Esophagus (tissue), 2 donors: ENCODE data around the gene TGIF2. TPM values are rescaled to one million over a fixed set of nuclear protein-coding genes. Genes with fewer than 3 reads are reported as not detected.

Experiments
- H3K27ac ChIP-seq, 2 donors: one replicate each; pipeline ENCODE4 v1.5.1; 2013; ENCODE audit warnings: low read depth in 2 of 2, mild to moderate bottlenecking in 2 of 2, inconsistent platforms in 1 of 2, low read length in 1 of 2, moderate library complexity in 1 of 2
- H3K27me3 ChIP-seq, 2 donors: one replicate each; pipeline ENCODE4 v1.6.1; 2013; ENCODE audit warnings: low read length in 2 of 2, control low read depth in 1 of 2, mild to moderate bottlenecking in 1 of 2; ENCODE audit not compliant: insufficient read depth in 2 of 2, control insufficient read depth in 1 of 2
- H3K36me3 ChIP-seq, 2 donors: one replicate each; pipeline ENCODE4 v1.6.1; 2013; ENCODE audit warnings: low read length in 1 of 2; ENCODE audit not compliant: control insufficient read depth in 2 of 2, insufficient read depth in 2 of 2
- H3K4me1 ChIP-seq, 2 donors: one replicate each; pipeline ENCODE4 v1.6.1; 2013; ENCODE audit warnings: low read length in 1 of 2; ENCODE audit not compliant: control insufficient read depth in 2 of 2, insufficient read depth in 2 of 2
- H3K4me3 ChIP-seq, 2 donors: one replicate each; pipeline ENCODE4 v1.5.1; 2013; ENCODE audit warnings: low read length in 2 of 2, mild to moderate bottlenecking in 2 of 2, low read depth in 1 of 2, moderate library complexity in 1 of 2
- H3K9me3 ChIP-seq, 2 donors: one replicate each; pipeline ENCODE4 v1.6.1; 2013; ENCODE audit warnings: mild to moderate bottlenecking in 2 of 2, low read depth in 1 of 2, low read length in 1 of 2, moderate library complexity in 1 of 2; ENCODE audit not compliant: control insufficient read depth in 2 of 2, insufficient read depth in 1 of 2
- WGBS, 2 donors: extraction: QIAGEN DNeasy Blood & Tissue Kit; methylation state at CpG; one replicate each; pipeline ENCODE4 v1.1.7; 2013; 5-methylcytosine and 5-hydroxymethylcytosine counted together
- polyA plus RNA-seq, 2 donors: library from polyadenylated mRNA; stranded (reverse); fragments of 200-250 nt; gene quantifications; one replicate each; pipeline ENCODE4 v1.2.3, GENCODE V29; 2013
- donor health status: healthy with polysubstance abuse.
- donor health status: Bipolar disorder and iron deficiency.

Gene TGIF2
- polyA plus RNA-seq, 2 donors: 1.4 to 3.6 TPM

GRCh38 chr20:36591854-36592641 lies 18.7 kb downstream of the TGIF2 start:
- 69 to 77% methylated on average over 9 of the region's 9 CpGs for WGBS, 2 donors
- H3K27me3 ChIP-seq: no peaks in the 10 kb centered on the region
- no peak overlapping the region for H3K4me3 ChIP-seq
- H3K27ac ChIP-seq: no peak overlapping the region
- H3K36me3 ChIP-seq: peaks cover 0 to 2% of the 10 kb centered on the region in 2 donors
- no peaks in the 10 kb centered on the region for H3K4me1 ChIP-seq
- no peaks in the 10 kb centered on the region for H3K9me3 ChIP-seq

- 84 to 95% methylated on average over 5 of the region's 5 CpGs for WGBS, 2 donors
- Histone ChIP-seq H3K27me3 (no peaks in the 10 kb centered on the region), H3K27ac (no peak overlapping the region), H3K9me3 (no peaks in the 10 kb centered on the region), H3K4me1 (no peaks in the 10 kb centered on the region), H3K4me3 (no peak overlapping the region), H3K36me3 (peaks cover 0 to 2% of the 10 kb centered on the region in 2 donors)
Observed at GRCh38 chr20:36593347-36593929, 20.0 kb downstream of the TGIF2 start.

- Histone ChIP-seq H3K27me3 (no peaks in the 10 kb centered on the region), H3K27ac (no peak overlapping the region), H3K4me1 (peaks cover 0 to under 1% of the 10 kb centered on the region in 2 donors), H3K9me3 (no peaks in the 10 kb centered on the region), H3K36me3 (no peaks in the 10 kb centered on the region), H3K4me3 (no peak overlapping the region)
- 47 to 59% methylated on average over 5 of the region's 5 CpGs for WGBS, 2 donors
Observed at GRCh38 chr20:36599912-36600345, 26.5 kb downstream of the TGIF2 start.

GRCh38 chr20:36601540-36601939 lies 28.1 kb downstream of the TGIF2 start:
- Histone ChIP-seq H3K9me3 (no peaks in the 10 kb centered on the region), H3K4me3 (no peak overlapping the region), H3K4me1 (peaks cover 0 to 5% of the 10 kb centered on the region in 2 donors), H3K27ac (no peak overlapping the region), H3K36me3 (no peaks in the 10 kb centered on the region), H3K27me3 (no peaks in the 10 kb centered on the region)
- 54 to 60% methylated on average over 1 of the region's 1 CpG for WGBS, 2 donors

- peak overlapping the region; percentile 90 to 91 for H3K27ac ChIP-seq
- peaks cover 0 to 9% of the 10 kb centered on the region in 2 donors for H3K4me1 ChIP-seq
- H3K27me3 ChIP-seq: no peaks in the 10 kb centered on the region
- H3K9me3 ChIP-seq: no peaks in the 10 kb centered on the region
- H3K36me3 ChIP-seq: peaks cover 0 to 13% of the 10 kb centered on the region in 2 donors
- peak overlapping the region in 1 of 2 donors; percentile 22 for H3K4me3 ChIP-seq
- WGBS, 2 donors: 50 to 53% methylated on average over 15 of the region's 15 CpGs
Observed at GRCh38 chr20:36604952-36605398, 31.6 kb downstream of the TGIF2 start.

GRCh38 chr20:36605399-36606157 lies 32.2 kb downstream of the TGIF2 start, which contains the start of gene RAB5IF:
Gene RAB5IF, plus strand, starts transcription at chr20:36605779. Its CDS starts 173 bp downstream, at chr20:36605952.
- Histone ChIP-seq H3K27me3 (no peaks in the 10 kb centered on the region), H3K4me3 (peak within 1 kb of the TSS; percentile 87 to 97), H3K9me3 (no peaks in the 10 kb centered on the region), H3K27ac (peak within 1 kb of the TSS; percentile 97), H3K36me3 (peaks cover 0 to 13% of the 10 kb centered on the region in 2 donors), H3K4me1 (peaks cover 0 to 9% of the 10 kb centered on the region in 2 donors)
- WGBS, 2 donors: 0% methylated on average over 81 to 90 of the region's 90 CpGs

- H3K9me3 ChIP-seq: no peaks in the 10 kb centered on the region
- H3K27ac ChIP-seq: peak overlapping the region; percentile 97
- no peaks in the 10 kb centered on the region for H3K27me3 ChIP-seq
- H3K4me1 ChIP-seq: peaks cover 0 to 9% of the 10 kb centered on the region in 2 donors
- 2% methylated on average over 31 of the region's 31 CpGs for WGBS, 2 donors
- H3K36me3 ChIP-seq: peaks cover 0 to 15% of the 10 kb centered on the region in 2 donors
- peak overlapping the region; percentile 87 to 97 for H3K4me3 ChIP-seq
Observed at GRCh38 chr20:36606158-36607066, 33.0 kb downstream of the TGIF2 start.

- Histone ChIP-seq H3K36me3 (peaks cover 4 to 19% of the 10 kb centered on the region in 2 donors), H3K27ac (peak overlapping the region; percentile 87 to 97), H3K9me3 (no peaks in the 10 kb centered on the region), H3K4me3 (peak overlapping the region; percentile 25 to 87), H3K27me3 (no peaks in the 10 kb centered on the region), H3K4me1 (peaks cover 0 to 9% of the 10 kb centered on the region in 2 donors)
- WGBS, 2 donors: 75 to 77% methylated on average over 7 of the region's 7 CpGs
Observed at GRCh38 chr20:36607586-36608387, 34.4 kb downstream of the TGIF2 start.
